ENCODE data around the gene DMXL2.
"Not testable (repeated sequence)": the region's sequence is repeated elsewhere in the genome, so short reads cannot be mapped to it uniquely, and the experiment has no call there.

The DMXL2 gene

DNA sequence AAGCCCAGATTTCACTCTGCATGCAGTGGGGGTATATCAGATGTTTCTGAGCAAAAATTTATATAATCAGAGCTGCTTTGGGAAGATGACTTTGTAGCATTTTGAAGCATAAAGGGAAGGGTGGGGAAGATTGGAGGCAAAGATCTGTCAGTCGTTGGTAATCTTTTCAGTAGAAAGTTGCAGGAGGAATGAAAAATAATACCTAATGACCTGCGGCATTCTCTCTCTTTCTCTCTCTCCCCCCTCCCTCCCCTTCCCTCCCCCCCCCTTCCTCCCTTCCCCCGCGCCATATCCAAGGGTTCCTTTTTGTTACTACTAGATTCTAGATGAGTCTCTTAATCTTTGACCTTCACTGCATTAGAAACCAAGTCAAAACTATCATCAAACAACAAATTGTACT, 1.5 kb upstream of the DMXL2 start:
- DNase-seq (ENCODE audit: low read depth), result no peak

- no peak for DNase-seq (ENCODE audit: low read depth)
Observed at GRCh38 chr15:51623386-51623938, 891 bp upstream of the DMXL2 start.

GRCh38 chr15:51621936-51622603, 501 bp downstream of the DMXL2 start:
- peak; percentile 26 for DNase-seq (ENCODE audit: low read depth)

DNA sequence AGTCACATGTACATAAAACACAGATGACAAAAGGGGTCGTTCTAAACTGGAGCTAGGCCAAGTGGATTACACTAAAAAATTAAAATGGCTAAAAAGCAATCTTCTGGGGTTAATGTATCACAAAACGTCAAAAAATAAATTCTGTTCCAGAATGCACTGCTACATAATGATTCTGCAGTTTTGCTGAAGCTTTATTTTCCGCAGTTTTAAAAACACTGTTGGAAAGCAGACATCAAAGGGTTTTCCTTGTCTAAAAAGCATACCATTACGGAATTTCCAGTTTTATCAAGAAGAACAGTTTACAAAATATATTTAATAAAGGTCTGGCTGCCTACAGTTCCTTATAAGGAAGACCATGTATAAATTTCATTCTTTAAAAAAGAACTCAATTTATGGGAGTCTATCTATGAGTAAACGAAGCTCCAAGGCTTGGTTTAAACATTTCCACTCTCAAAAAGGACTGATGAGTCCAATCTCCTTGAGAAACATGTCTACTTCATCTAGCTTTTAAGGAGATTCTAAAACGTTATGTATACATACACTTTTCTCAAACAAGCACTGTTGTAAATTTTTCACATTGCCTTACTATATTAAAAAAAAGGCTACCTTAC, 1.3 kb downstream of the DMXL2 start:
- no peak for DNase-seq (ENCODE audit: low read depth)

DNA sequence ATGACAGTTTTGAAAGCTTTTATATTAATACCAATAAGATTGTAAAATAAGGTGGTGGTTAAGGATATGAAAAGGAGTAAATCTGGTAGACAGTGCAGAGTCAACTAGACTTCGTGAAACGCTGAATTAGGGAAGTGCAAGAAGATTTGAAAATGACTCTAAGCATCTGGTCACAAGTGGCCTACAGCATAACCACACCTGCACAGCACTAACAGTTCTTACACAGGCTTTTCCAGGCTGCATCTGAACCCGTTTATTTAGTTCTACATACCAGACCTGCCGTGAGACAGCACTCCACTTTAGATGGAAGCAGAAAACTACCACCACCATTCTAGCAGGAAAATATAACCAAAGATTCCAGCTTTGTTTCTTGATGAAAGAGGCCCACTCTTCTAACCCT, 1.9 kb downstream of the DMXL2 start:
- no peak for DNase-seq (ENCODE audit: low read depth)

- DNase-seq (ENCODE audit: low read depth), result no peak
Observed at GRCh38 chr15:51620122-51620521, 2.4 kb downstream of the DMXL2 start.

- no peak for DNase-seq (ENCODE audit: low read depth)
Observed at GRCh38 chr15:51619331-51620035, 3.1 kb downstream of the DMXL2 start.

DNA sequence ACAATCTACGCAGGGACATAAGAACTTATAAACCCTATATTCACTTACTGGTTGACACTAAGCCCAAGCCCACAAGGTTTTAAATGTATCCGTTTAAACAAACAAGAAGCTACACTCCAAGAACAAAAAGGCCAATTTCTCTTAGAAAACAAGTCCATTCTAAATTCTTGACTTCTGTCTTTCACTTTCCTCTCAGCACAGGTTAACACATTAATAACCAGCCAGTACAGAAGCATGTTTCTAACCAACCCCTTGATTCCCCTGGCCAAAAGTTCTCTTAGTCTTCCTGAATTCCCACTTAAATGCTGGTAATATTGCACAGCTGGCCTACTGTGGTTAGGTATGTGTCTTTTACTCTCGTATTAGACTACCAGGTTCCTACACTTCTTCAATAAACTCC, 4.7 kb downstream of the DMXL2 start:
- DNase-seq (ENCODE audit: low read depth), result no peak

- DNase-seq (ENCODE audit: low read depth), result no peak
Observed at GRCh38 chr15:51613951-51614350, 8.6 kb downstream of the DMXL2 start.

GRCh38 chr15:51612669-51613068, 9.9 kb downstream of the DMXL2 start:
- not testable (repeated sequence) for DNase-seq (ENCODE audit: low read depth)

DNA sequence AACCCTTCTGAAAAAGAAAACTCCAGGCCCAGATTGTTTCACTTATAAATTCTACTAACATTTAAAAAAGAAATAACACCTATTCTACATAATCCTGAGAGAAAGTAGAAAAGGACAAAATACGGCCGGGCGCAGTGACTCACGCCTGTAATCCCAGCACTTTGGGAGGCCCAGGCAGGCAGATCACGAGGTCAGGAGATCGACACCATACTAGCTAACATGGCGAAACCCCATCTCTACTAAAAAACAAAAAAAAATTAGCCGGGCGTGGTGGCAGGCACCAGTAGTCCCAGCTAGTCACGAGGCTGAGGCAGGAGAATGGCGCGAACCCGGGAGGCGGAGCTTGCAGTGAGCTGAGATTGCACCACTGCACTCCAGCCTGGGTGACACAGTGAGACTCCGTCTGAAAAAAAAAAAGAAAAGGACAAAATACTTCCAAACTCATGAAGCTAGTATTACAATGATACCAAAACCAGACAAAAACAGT, 19.1 kb downstream of the DMXL2 start:
- not testable (repeated sequence) for DNase-seq (ENCODE audit: low read depth)

- no peak for DNase-seq (ENCODE audit: low read depth)
Observed at GRCh38 chr15:51603002-51603401, 19.6 kb downstream of the DMXL2 start.

- DNase-seq (ENCODE audit: low read depth), result no peak
Observed at GRCh38 chr15:51602484-51602883, 20.1 kb downstream of the DMXL2 start.

DNA sequence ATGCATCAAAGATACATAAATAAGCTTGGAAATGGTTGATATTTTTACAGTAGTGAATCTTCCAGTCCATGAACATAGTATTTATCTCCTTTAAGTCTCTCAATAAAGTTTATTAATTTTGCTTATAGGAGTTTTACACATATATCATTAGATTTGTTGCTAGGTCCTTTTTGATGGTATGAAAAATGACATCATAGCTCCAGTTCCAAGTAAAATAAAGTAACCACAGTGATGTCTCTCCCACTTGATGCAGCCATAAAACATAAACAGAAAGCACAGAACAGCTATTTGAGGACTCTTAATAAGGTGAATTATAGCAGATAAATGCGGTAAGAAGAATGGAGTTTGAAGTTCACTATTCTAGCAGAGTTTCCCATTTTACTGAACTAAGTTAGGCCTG, 20.8 kb downstream of the DMXL2 start:
- DNase-seq (ENCODE audit: low read depth), result no peak

- DNase-seq (ENCODE audit: low read depth), result no peak
Observed at GRCh38 chr15:51600114-51600513, 22.5 kb downstream of the DMXL2 start.

DNA sequence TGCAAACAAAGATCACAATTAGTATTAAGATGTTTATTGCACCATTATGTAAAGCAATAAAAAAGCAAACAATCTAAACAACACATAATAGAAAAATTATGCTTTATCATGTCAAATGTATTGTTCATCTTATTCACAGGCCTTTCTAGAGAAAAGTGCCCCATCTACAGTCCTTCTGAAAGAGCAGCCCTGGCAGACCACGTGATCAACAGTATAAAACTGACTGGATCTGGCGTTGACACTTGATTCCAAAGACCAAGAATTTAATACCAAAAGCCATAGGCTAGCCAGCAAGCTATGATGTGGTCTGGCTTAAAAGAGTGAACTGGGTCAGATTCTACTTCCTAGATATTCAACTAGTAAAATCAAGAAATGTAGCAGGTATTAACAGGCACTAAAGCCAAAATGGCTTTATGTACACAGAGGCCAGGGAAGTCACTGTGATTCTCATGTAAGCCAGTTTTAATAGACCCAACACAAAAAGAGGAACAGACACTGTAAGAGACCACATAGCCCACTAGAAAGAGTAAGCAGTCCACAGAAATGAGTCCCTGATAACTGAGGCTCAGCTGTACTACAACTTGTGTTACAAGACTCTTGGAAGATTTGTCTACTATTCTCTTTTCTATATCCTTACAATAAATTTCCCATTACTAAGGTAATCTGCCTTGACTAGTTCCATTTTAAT, 32.5 kb downstream of the DMXL2 start:
- no peak for DNase-seq (ENCODE audit: low read depth)

- no peak for DNase-seq (ENCODE audit: low read depth)
Observed at GRCh38 chr15:51588966-51589365, 33.6 kb downstream of the DMXL2 start.

DNA sequence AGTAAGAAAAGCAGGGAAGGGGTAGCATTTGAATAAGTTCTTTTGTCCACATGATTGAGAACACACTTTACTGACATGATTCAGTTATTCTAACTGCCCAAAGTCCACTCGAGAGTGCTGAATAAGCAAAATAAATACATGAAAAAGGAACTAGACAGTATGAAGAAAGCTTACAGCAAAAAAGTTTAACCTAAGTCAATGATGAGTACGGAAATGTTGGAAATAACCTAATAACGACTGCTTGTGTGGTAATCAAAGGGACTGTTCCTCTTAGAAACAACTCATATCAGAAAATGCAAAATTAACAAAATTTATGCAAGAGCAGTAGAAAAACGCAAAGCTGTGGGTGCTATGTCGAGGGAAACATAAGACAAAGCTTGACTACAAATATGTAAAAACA, 36.6 kb downstream of the DMXL2 start:
- no peak for DNase-seq (ENCODE audit: low read depth)

GRCh38 chr15:51580982-51581381, 41.6 kb downstream of the DMXL2 start:
- DNase-seq (ENCODE audit: low read depth), result no peak

GRCh38 chr15:51580385-51580784, 42.2 kb downstream of the DMXL2 start:
- no peak for DNase-seq (ENCODE audit: low read depth)

- no peak for DNase-seq (ENCODE audit: low read depth)
Observed at GRCh38 chr15:51579012-51579411, 43.6 kb downstream of the DMXL2 start.

GRCh38 chr15:51577636-51578304, 44.8 kb downstream of the DMXL2 start:
- DNase-seq (ENCODE audit: low read depth), result no peak

All from stimulated activated CD8-positive, alpha-beta memory T cell treated with anti-CD3 and anti-CD28 coated beads, Interleukin-4, amount 100 ng/mL, for 24 hours (primary cell).